ENCODE results near the gene PPP1R1C.

DNA sequence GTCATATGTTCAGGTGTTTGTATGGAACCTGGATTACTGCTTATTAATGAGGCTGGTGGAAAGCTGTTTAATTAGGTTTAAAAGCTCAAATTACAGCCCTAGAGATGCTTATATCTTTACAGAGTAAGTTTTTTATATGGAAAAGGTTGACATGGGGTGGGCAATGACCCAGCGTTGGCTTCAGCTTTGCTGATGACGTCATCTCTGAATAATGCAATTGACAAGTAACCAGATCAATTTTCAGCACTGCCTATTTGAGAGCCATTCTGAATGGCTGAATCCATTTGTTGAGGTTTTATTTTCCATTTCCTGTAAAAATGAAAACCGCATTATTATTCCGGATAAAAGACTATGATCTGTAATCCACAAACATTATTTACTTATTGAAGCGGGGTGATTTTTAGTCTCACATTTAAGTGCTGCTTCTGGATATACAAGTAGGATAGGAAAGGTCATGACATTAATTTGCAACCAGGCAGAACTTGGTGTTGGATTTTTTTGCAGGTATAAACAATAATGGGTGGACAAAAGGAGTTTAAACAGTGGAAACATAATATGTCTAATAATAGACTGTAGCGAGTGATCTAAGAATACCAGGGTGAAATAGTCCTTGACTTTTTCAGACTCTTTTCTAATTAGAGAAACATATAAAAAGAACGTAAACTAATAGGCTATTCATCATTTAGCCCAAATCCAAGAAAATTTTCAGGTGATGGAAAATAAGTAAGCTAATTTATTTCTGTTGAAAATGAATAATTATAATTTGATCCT is 2.7 kb downstream of the PPP1R1C start:
- TF ChIP-seq, protein P1, sequence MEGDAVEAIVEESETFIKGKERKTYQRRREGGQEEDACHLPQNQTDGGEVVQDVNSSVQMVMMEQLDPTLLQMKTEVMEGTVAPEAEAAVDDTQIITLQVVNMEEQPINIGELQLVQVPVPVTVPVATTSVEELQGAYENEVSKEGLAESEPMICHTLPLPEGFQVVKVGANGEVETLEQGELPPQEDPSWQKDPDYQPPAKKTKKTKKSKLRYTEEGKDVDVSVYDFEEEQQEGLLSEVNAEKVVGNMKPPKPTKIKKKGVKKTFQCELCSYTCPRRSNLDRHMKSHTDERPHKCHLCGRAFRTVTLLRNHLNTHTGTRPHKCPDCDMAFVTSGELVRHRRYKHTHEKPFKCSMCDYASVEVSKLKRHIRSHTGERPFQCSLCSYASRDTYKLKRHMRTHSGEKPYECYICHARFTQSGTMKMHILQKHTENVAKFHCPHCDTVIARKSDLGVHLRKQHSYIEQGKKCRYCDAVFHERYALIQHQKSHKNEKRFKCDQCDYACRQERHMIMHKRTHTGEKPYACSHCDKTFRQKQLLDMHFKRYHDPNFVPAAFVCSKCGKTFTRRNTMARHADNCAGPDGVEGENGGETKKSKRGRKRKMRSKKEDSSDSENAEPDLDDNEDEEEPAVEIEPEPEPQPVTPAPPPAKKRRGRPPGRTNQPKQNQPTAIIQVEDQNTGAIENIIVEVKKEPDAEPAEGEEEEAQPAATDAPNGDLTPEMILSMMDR (IDR thresholded peaks at IDR 0.05), result no peak
- TF ChIP-seq POLR2A (IDR thresholded peaks at IDR 0.05), result no peak
- no peak for TF ChIP-seq EP300 (IDR thresholded peaks at IDR 0.05)
